Stimulated activated CD4-positive, alpha-beta T cell treated with anti-CD3 and anti-CD28 coated beads, Interleukin-15, amount 100 ng/mL, for 24 hours (primary cell): ENCODE results near the gene CCDC177.
A peak's percentile ranks its signal among the peaks of the same experiment; 100 is the strongest.

Experiments
- DNase-seq: peaks from one replicate; pipeline ENCODE4 v3.0.0-alpha.2; 2020

CCDC177 gene

DNA sequence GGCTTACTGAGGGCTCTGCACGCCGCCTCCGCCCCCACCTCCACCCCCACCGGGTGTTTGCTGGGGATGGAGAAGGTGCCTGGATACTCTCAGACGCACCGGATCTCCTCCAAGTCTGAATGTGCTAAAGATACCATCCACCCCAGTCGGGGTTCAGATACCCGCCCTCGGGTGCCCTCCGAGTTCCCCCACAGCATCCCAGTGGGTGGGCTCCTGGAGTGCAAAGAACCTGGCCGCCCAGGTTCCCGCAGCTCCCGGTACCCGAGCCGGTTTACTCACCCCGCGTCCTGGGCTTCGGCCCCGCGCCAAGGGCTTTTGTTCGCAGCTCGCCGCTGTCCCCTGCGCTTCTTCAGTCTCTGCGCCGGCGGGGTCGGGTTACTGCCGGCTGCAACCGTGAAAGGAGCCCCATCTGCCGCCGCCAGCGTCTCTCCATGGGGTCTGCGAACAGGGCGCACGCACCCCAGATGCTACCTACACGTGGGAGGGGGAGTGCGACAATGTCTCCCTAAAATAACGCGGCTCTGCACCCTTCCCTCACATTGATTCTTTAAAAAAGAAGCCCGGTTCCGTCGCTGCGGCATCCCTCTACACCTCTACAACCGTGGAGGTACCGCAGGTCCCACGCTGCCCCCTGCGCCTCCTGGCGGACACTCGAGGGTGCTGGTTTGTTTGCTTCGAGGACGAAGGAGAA, at the start of gene CCDC177:
CCDC177 (minus strand) TSS at position 609 of the 691 bp plus-strand sequence. CDS start 1,249 bp downstream, outside the sequence.
- peak; percentile 85 for DNase-seq

- DNase-seq: no peak
These were observed 49.5 kb upstream of the CCDC177 start for GRCh38 chr14:69624136-69624535.

- no peak for DNase-seq
These were observed 46.3 kb upstream of the CCDC177 start for GRCh38 chr14:69620981-69621380.

- DNase-seq: peak; percentile 44
These were observed 45.5 kb upstream of the CCDC177 start for GRCh38 chr14:69620211-69620611.

- DNase-seq: no peak
These were observed 44.3 kb upstream of the CCDC177 start for GRCh38 chr14:69619012-69619411.

DNA sequence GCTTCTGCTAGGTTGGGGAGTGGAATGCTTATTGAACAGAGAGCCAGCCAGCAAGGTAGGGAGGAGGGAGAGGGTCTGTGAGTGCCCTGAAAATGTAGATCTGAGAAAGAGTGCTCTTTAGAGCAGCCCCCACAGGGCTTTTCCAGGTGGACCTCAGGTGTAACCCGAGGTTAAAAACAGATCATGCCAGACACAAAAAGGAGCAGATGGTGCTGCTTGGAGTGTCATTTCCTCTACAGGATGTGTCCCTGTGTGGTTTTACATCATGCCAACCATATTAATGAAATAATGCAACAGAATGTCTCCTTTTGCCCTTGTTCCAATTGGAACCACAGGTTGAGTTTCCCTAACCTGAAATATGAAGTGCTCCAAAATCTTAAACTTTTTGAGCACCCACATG, 43.1 kb upstream of the CCDC177 start:
- no peak for DNase-seq

DNA sequence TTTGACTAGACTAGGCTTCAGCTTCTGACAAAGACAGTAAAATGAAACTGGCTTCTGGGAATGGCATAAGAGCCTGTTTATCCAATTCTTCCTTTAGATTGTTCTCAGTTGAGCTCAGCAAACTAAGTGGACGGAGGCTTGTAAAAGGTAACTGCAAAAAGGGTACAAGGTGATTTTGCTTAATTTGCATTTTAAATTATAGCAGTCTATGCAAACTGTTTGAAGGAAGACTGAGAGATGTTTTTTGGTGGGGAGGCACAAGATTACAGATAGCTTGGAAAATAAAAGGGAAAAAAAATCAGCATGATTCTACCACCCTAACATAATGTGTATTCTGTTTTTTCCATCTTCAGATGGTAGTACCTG, 41.7 kb upstream of the CCDC177 start:
- no peak for DNase-seq

DNA sequence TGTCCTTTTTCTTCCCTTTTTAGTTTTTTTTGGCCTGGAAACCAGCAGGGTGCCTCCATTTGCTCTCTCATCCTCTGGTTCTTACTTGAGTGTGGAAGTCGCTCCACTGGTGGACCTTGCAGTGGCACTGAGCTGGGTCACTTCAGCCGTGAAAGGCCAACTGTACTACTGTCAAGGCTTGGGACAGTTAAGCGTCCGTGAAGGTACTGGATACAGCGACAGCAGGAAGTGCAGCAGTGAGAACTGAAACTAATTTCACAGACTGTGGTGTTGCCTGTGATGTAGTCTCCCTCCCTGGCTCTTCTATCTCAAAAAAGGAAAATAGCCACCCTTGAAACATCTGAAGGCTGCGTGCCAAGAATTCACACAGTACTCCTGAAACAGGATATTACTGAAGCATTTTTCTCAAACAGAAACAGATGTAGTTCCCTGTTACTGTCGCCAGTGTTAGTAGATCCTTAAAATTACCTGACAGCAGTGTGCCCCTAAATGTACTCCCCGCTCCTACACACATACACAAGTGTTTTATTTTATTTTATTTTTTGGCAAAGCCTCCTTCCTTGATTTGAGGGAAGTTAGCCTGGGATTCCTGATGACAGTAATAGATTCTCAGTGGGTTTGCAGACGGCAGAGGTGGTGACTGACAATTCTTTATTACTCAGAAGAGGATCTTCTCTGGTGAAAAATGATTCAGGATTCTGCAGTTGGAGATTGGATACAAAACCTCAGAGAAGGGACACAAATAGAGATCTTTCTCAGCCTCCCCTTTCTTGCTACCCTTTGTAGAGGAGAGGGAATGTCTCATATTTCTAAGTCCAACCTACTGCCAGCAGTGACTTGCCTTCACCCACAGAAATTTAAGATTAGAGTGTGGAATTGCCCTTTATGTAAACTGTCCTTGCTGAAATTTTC, 41.1 kb upstream of the CCDC177 start:
- peak; percentile 50 for DNase-seq

DNA sequence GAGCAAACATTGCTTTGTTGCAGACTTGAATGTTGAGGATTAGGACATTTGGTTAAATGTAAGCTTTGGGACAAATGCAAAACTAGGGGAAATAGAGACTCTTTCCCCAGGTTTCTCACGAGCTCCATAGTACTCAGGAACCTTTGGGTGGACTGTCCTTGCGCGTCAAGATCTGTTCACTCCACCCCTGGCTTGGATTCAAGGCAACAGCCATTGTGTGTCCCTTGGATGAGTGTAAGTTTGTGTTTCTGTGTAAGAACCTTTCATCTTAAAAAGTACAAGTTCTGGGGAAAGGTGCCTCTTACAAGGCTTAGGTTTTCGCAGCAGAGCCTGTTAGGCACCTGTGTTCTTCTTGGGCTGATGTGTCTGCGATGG, 40.4 kb upstream of the CCDC177 start:
- DNase-seq: no peak

DNA sequence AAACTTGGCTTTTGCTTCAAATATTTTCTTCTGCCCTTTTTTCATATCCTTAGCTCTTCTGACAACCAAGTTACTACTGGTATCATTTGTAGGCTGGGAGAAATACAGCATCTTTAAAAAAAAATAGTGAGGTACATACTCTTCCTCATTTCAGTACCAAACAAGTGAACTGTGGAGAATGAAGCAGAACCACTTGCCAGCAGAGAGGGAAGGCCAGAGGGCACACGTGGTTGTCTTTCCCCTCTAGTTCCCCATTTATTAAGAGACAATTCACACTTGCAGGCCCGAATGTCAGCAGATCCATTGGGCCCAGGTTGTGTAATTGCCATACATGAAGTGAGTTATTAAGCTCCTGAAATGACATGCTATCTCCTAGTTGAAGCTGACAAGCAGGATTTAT, 39.9 kb upstream of the CCDC177 start:
- DNase-seq: no peak

DNA sequence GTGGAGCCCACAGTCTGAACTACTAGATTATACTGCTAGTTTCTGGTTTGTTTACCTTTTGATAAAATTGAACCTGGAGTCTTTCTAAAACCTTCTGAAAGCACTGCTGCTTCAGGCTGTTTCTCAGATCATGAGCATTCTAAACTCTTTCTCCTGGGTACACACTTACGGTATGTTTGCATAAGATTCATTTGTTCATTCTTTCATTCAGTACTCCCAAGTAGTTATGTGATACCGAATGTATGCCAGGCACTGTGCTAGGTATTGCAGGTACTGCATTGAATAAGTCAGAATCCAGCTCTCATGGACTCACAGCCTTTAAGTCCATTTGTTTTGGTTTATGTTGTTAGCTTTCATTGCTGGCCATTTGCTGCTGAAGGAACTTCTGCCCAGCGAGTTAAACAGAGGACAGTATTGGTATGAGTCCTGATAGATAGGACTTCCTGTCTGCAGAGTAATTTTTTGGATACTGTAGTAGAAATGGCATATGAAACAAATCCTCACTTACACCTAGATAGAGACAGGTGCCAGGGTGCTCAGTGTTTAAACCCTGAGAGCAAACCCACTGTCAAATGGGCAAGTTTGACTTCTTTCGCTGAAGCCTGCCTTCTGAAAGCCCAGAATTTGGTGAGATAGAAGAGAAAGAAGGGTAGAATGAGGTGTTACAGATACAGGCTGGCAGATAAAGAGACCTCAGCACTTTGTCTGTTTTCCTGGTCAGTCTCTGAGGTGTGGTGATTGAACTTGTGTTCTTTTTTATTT, 38.8 kb upstream of the CCDC177 start:
- no peak for DNase-seq

DNA sequence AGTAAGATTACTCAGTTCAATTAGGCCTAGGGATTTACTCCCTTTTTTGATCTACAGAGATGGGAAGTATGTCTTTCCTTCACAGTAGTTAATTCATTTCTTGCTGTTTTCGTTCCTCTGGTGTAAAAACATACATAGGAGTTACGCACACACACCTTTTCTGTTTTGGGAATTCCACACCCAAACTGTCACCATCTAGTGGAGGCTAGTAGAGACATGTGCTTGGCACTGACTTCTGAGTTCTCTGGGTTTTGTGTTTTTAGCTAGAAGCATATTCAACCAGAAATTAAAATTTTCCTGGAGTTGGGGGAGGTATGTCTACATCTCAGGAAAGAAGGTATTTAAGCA, 38.1 kb upstream of the CCDC177 start:
- no peak for DNase-seq

DNA sequence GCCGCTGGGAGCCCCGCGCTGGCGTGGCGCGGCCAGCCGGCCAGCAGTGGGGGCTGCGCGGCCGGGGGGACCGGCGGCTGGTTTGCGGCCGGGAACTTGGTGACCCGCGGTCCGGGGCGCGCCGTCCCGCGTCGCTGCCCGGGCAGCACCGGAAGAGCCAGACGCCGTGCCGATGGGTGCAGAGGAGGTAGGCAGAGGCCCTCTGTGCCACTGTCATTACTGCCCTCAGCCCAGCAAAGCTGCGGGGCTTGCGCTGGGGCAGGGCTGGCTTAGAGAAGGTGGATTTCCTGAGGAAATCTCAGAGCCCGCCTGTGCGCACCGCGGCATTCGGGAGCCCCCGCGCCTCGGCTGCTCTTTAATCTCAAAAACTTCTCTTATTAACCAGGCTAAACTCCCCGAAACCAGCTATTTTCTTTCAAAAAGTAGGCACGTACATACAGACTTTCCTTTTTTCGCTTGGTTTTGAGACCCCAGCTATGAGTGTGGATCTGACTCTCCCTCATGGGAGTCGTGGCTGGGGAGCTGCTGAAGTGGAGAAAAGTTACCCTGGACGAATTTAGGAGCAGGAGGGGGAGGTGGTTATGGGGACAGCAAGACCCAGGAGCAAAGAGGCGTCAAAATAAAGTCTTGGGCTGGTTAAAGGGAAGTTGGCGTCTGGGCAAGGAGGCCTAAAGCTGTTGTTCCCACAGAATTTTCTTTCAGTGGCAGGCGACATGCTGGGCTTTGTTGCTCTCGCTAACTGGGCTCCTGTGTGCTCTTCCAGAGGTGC, 37.5 kb upstream of the CCDC177 start:
- DNase-seq: peak; percentile 57

- peak; percentile 91 for DNase-seq
These were observed 36.7 kb upstream of the CCDC177 start, which contains the start of gene SUSD6 for GRCh38 chr14:69611172-69612013. Gene SUSD6 (plus strand): TSS chr14:69611596. CDS start chr14:69658593, 46,997 bp downstream.

DNA sequence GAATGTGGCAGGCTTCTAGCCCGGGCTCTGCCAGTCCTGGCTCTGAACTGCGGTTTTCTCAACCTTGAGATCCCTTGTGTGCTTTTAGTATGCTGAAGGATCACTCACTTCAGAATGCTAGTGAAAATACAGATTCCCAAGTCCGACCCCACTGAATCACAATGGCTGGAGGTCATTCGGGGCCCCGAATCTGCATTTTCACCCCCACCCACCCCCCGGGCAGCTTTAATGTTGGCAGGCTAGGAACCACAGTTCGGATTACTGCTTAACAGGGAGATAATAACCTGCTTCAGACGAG, 36.2 kb upstream of the CCDC177 start:
- DNase-seq: no peak

DNA sequence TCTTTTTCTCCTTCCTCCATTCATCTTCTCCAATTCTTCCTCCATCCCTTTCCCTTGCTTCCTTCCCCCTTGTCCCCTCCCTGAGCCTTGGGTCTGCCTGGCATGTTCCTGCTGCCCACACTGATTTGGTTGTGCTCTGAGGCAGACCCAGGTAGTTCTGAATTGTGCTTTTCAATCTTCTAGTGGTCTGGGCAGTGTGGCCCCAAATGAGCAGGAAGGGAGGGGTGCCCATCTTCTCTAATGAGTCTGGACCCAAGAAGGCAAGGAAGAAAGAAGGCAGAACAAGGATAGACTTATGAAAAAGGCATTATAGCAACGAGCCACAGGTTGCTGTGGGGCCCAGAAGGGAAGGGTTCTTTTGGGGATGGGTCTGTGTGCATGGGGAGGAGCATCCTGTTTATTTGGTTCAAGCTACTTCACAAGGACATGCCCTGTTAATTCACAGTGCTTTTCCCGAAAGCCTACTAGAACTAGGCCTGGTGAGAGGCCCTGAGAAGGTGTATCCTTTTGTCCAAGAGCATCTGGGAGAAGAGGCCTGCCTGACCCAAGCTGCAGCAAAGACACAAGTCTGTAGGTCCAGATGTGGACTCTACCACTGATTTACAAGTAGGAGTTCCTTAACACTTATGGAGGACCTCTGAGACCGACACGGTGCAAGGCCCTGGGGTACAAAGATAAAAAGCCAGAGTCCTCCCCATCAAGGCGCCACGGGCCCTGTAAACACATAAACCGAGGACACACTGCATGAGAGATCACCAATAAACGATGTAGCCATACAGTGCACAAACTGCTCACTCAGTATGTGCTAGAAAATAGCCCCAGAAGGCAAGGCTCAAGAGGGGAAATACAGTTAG, 35.6 kb upstream of the CCDC177 start:
- no peak for DNase-seq

DNA sequence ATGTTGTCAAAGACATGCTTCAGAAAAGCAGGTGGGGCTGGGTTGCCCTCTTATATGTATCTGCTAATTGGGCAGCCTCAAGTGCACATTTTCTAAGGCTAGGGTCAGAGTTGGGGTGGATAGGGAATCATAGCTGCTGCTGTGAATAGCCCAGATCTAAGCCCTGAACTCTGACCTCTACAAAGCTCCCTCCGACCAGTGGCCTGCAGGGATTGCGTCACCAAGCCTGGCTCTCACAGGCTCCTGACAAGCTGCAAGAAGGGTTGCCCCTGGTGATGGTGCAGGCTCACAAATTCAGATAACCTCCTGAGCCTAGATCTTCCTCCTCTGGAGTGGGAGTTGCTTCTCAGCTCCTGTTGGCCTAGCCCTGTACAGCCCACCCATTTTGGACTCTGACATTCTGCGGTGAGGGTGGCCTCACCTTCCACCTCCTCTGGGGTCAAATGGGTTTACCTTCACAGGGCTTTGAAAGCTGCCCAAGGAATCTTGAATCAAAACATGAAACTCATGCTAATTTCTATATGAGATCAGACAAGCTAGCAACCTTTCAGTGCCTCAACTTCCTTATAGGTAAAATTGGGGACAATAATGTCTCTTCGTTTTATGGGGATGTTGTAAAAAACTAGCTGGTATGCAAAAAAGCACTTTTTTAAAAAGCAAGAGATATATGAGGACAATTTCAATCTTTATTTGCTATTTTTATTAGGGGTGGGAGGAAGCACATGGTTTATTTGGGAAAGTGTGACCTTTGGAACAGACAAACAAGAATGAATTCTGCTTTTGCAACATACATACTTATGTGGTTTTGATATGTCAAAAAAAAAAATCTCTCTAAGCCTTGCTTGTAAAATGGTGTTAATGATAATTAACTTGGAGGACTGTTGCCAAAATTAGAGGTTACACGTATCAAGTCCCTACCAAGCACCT, 31.9 kb upstream of the CCDC177 start:
- no peak for DNase-seq

GRCh38 chr14:69605738-69606137, 31.1 kb upstream of the CCDC177 start:
- no peak for DNase-seq

GRCh38 chr14:69600304-69600891, 25.7 kb upstream of the CCDC177 start:
- DNase-seq: no peak
